SK-N-SH (cell line): ENCODE results near the gene LST1.

Source experiments
- POLR2AphosphoS5 ChIP-seq: IDR thresholded peaks from 2 replicates; pipeline ENCODE4 v1.6.1; 2012; ENCODE audit warnings: low read depth, low read length
- TF ChIP-seq, protein P1 (sequence below): fragments of 200-600 bp; sonication (generic); IDR thresholded peaks from 2 replicates; pipeline ENCODE4 v1.6.1; 2017; ENCODE audit warnings: antibody characterized with exemption, mild to moderate bottlenecking, moderate library complexity

DNA sequence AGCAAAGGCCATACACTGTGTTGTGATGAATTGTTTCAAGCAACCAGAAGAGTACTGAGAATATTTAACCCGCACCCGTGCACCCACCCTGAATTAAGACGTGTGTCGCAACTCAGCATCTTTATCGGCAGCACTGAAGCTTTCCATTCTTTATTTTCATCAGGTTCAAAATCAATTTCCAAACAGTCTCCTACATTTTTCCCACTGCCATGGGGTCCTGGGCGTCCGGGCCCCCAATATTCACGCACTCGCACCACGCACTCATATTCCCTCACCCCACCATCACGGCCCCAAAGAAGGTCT lies 5.7 kb upstream of the LST1 start:
- TF ChIP-seq, protein P1, sequence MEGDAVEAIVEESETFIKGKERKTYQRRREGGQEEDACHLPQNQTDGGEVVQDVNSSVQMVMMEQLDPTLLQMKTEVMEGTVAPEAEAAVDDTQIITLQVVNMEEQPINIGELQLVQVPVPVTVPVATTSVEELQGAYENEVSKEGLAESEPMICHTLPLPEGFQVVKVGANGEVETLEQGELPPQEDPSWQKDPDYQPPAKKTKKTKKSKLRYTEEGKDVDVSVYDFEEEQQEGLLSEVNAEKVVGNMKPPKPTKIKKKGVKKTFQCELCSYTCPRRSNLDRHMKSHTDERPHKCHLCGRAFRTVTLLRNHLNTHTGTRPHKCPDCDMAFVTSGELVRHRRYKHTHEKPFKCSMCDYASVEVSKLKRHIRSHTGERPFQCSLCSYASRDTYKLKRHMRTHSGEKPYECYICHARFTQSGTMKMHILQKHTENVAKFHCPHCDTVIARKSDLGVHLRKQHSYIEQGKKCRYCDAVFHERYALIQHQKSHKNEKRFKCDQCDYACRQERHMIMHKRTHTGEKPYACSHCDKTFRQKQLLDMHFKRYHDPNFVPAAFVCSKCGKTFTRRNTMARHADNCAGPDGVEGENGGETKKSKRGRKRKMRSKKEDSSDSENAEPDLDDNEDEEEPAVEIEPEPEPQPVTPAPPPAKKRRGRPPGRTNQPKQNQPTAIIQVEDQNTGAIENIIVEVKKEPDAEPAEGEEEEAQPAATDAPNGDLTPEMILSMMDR: no peak
- TF ChIP-seq POLR2AphosphoS5: no peak
